Adipocyte (in vitro differentiated cells): ENCODE data around the gene LENG9.

Source experiments
- DNase-seq: peaks from one replicate; pipeline ENCODE4 v3.0.0-alpha.2; 2015; ENCODE audit warnings: low read depth
- H3K27me3 ChIP-seq: replicated peaks from 2 replicates; pipeline ENCODE4 v1.7.0; 2013; ENCODE audit warnings: mild to moderate bottlenecking, low read length, moderate library complexity; ENCODE audit not compliant: control insufficient read depth, insufficient read depth
- H3K36me3 ChIP-seq: 2 replicates; pipeline ENCODE4 v1.7.0; 2013; ENCODE audit warnings: low read length, mild to moderate bottlenecking, moderate library complexity; ENCODE audit not compliant: control insufficient read depth, insufficient read depth, severe bottlenecking
- H3K4me1 ChIP-seq: 2 replicates; pipeline ENCODE4 v1.7.0; 2013; ENCODE audit warnings: mild to moderate bottlenecking, low read length, moderate library complexity; ENCODE audit not compliant: control insufficient read depth, insufficient read depth
- H3K4me3 ChIP-seq: 2 replicates; pipeline ENCODE4 v1.7.0; 2013; ENCODE audit warnings: mild to moderate bottlenecking, low read length, moderate library complexity
- H3K9ac ChIP-seq: 2 replicates; pipeline ENCODE4 v1.7.0; 2013; ENCODE audit warnings: mild to moderate bottlenecking, low read length, moderate library complexity
- H3K9me3 ChIP-seq: 2 replicates; pipeline ENCODE4 v1.7.0; 2013; ENCODE audit warnings: mild to moderate bottlenecking, low read length, moderate library complexity; ENCODE audit not compliant: control insufficient read depth

LENG9 gene

DNA sequence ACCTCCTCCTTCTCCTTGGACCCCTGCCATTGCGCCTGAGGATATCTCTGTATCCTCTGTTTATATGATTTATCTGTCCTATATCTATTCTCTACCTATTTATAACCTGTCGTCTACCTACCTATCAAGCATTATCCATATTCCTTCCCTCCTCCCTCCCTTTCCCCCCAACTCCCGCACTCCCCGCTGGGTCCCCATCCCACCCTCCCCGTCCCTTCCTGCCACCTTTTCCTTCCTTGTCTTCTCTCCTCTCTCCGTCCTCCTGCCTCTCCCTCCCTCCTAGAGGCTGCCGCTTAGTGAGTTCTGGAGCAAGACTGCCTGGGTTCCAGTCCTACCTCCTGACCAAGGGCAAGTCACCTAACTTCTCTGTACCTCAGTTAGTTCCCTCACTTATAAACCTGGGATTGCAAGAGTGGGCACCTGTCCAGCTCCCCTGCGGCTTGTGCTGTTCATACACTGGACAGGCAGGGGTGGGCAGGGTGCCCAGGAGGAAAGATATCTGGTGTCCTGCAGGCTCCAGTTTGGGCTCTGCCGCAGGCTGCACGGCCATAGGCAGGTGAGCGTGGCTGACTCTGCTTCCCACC is 32.2 kb downstream of the LENG9 start:
- Histone ChIP-seq H3K4me3 (no peak overlapping the region), H3K36me3 (no peaks in the 10 kb centered on the region), H3K9me3 (no peaks in the 10 kb centered on the region), H3K4me1 (peaks cover 6% of the 10 kb centered on the region), H3K9ac (no peak overlapping the region), H3K27me3 (peaks cover 26% of the 10 kb centered on the region)
- DNase-seq = no peak

DNA sequence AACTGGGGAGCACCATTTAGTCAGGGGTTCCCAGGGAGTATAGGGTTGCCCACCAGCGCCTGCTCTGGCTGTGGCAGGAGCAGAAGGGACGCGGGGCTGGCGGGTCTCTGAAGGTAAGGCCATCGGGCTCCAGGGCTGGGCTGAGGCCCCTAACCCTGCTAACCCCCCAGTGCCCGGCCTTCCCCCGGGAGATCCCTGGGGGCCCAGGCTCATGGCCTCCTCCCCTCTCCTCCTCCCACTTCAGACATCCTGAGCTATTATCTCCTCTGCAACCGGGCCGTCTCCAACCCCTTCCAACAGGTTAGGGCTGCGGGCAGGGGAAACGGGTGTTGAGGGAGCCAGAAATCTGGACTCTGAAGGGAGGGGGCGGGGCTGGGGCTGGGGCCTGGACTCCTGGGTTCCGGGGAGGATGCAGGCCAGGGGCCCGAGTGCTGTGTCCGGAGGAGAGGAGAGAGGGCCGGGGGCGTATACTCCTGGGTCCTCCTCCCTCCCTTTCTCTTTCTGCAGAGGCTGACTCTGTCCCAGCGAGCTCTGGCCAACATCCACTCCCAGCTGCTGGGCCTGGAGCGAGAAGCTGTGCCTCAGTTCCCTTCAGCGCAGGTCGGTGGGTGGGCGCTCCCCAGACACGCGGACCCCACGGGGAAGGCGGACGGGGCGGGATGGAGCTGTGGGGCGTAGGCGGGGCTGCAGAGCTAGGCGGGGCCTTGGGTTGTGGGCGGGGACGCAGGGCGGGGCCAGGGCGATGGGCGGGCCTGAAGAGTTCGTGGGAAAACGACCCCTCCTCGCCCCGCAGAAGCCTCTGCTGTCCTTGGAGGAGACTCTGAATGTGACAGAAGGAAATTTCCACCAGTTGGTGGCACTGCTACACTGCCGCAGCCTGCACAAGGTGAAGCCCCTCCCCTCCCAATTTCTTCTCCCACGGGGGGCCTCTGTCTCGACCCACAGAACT is 33.0 kb downstream of the LENG9 start:
- peak; percentile 68 for DNase-seq
- peaks cover 32% of the 10 kb centered on the region for H3K27me3 ChIP-seq
- H3K9me3 ChIP-seq = no peaks in the 10 kb centered on the region
- H3K4me1 ChIP-seq = peaks cover 6% of the 10 kb centered on the region
- no peak overlapping the region for H3K4me3 ChIP-seq
- H3K36me3 ChIP-seq = no peaks in the 10 kb centered on the region
- no peak overlapping the region for H3K9ac ChIP-seq

DNA sequence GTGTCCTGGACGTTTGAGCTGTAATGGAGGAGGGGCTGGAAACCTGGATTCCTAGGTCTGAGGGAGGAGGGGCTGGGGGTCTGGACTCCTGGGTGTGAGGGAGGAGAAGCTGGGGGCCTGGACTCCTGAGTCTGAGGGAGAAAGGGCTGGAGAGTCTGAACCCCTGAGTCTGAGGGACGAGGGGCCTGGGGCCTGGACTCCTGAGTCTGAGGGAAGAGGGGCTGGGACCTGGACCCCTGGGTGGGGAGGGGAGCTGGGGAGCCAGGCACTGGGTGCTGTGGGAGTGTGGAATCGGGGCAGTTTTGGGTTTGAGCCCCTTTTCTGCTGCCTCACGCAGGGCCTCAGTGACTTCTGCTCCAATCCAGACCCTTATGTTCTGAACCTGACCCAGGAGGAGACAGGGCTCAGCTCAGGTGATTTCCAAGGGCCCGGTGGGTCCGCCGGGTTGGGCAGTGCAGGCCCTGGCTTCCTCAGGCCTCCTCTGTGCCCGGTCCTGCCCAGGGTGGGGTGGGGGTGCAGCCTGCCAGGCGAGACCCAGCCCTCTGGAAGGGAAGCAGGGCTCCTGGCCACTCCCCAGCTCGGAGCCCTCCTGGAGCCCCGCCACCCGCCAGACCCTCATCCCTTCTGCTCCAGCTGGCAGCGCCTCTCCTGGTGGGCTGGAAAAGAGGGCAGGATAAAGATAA is 33.9 kb downstream of the LENG9 start:
- no peaks in the 10 kb centered on the region for H3K36me3 ChIP-seq
- H3K4me3 ChIP-seq = no peak overlapping the region
- no peaks in the 10 kb centered on the region for H3K9me3 ChIP-seq
- H3K9ac ChIP-seq = no peak overlapping the region
- H3K4me1 ChIP-seq = peaks cover 6% of the 10 kb centered on the region
- DNase-seq = no peak
- H3K27me3 ChIP-seq = peaks cover 32% of the 10 kb centered on the region

DNA sequence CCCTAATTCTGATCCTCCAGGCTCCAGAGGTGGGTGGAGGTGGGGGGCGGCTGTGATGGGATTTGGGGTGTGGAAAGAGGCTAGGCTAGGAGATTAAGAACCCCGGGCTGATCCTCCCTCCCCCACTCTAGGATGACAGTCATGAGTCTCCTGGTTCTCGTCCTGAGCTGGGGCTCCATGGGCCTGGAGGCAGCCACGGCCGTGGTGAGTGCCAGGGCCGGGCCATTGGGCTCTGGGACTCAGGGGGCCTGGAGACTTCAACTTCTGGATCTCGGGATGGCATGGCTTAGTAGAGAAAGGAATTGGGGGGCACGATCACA is 34.4 kb downstream of the LENG9 start:
- no peak for DNase-seq
- H3K4me3 ChIP-seq = no peak overlapping the region
- no peaks in the 10 kb centered on the region for H3K9me3 ChIP-seq
- peaks cover 36% of the 10 kb centered on the region for H3K27me3 ChIP-seq
- H3K9ac ChIP-seq = no peak overlapping the region
- H3K36me3 ChIP-seq = no peaks in the 10 kb centered on the region
- H3K4me1 ChIP-seq = peaks cover 6% of the 10 kb centered on the region

DNA sequence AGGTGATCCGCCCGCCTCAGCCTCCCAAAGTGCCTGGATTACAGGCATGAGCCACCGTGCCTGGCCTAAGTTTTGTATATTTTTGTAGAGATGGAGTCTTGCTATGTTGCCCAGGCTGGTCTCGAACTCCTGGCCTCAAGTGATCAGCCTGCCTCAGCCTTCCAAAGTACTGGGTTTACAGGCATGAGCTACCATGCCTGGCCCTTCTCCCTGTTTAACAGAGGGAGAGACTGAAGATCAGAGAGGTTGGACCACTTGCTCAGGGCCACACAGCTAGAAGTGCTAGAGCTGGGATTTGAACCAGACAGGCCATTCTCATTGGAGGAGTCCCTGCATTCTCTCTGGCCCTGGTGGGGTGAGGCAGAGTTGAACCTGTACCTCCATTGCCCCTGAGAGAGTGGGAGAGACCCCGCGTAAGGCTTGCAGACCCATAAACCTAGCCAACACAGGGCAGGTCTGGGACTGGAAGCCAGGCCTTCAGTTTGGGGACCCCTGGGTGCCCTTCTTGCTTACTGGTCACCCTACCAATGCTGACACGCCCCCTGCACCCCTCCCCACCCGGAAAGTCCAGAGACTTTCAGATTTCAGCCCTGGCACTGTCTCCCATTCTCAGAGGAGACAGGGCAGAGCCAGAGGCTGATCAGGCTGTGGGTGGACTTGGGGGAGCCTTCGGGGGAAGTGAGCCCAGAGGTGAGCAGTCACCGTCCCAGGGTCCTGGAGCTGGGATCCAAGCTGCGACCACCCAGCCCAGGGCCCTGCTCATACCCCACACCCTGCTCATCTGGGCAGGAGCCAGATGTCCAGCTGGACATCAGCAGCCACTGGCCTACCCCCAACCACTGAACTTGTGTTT is 35.0 kb downstream of the LENG9 start:
- H3K36me3 ChIP-seq = no peaks in the 10 kb centered on the region
- no peaks in the 10 kb centered on the region for H3K9me3 ChIP-seq
- H3K4me3 ChIP-seq = no peak overlapping the region
- H3K27me3 ChIP-seq = peaks cover 36% of the 10 kb centered on the region
- no peak overlapping the region for H3K9ac ChIP-seq
- no peak for DNase-seq
- H3K4me1 ChIP-seq = peaks cover 6% of the 10 kb centered on the region

DNA sequence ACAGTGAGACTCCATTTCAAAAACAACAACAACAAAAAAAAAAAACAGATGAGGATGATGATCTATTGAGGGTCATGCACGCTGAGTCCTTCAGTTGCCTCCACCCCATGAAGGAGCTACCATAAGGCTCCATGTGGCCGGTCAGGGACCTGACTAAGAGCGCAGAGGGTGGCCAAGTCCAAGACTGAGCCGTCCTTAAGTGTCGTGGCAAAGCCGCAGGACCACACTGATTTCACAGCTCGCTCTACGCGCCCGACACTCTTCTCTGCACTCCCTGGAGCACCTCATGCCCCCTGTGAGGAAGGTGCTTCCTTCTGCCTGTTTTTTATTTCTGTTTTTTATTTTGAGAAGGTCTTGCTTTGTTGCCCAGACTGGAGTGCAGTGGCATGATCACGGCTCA is 36.0 kb downstream of the LENG9 start:
- Histone ChIP-seq H3K36me3 (no peaks in the 10 kb centered on the region), H3K4me3 (no peak overlapping the region), H3K9ac (no peak overlapping the region), H3K27me3 (peaks cover 36% of the 10 kb centered on the region), H3K4me1 (peaks cover 6% of the 10 kb centered on the region), H3K9me3 (no peaks in the 10 kb centered on the region)
- DNase-seq = no peak

DNA sequence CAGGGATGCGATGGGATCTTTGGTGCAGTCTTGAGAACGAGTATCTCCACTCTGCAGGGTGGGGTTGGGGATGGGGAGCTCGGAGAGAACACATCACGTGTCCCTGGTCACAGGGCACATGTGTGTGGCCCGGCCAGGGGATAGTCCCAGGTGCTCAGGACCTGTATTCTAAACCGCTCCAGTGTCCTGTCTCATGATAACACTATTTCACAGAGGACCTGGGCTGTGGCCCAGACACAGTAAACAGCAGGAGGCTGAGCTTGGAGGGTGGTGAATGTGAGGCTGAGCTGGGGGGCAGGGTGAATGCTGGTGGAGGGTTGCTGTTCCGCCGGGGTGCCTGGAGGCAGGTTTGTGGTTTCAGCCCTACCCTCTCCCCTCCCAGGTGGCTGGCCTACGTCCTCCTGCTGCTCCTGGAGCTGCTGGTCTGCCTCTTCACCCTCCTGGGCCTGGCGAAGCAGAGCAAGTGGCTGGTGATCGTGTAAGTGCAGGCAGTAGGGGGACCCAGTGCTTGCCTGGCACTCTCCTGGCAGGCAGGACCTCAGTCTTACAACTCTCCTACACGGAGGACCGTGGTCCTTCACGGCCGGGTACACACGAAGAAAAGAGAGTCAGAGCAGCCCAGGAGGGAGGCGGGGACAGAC is 37.2 kb downstream of the LENG9 start:
- Histone ChIP-seq H3K36me3 (no peaks in the 10 kb centered on the region), H3K27me3 (peaks cover 40% of the 10 kb centered on the region), H3K9me3 (no peaks in the 10 kb centered on the region), H3K4me1 (peaks cover 3% of the 10 kb centered on the region), H3K9ac (no peak overlapping the region), H3K4me3 (no peak overlapping the region)
- no peak for DNase-seq

DNA sequence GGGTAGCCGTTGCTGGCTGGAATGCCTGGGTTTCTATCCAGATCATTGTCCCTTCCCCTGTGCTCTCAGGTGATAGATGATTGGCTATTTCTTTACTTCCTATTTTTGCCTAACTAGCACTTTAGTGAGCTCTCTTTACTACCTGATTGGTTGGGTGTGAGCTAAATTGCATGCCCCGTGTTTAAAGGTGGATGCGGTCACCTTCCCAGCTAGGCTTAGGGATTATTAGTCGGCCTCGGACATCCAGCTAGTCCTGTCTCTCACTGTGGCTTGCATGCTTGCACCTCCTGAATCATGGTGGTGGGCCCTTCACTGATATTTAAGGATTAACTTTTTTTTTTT is 38.2 kb downstream of the LENG9 start:
- no peaks in the 10 kb centered on the region for H3K9me3 ChIP-seq
- H3K9ac ChIP-seq = no peak overlapping the region
- peaks cover 42% of the 10 kb centered on the region for H3K27me3 ChIP-seq
- no peaks in the 10 kb centered on the region for H3K36me3 ChIP-seq
- no peak overlapping the region for H3K4me3 ChIP-seq
- DNase-seq = no peak
- H3K4me1 ChIP-seq = no peaks in the 10 kb centered on the region

DNA sequence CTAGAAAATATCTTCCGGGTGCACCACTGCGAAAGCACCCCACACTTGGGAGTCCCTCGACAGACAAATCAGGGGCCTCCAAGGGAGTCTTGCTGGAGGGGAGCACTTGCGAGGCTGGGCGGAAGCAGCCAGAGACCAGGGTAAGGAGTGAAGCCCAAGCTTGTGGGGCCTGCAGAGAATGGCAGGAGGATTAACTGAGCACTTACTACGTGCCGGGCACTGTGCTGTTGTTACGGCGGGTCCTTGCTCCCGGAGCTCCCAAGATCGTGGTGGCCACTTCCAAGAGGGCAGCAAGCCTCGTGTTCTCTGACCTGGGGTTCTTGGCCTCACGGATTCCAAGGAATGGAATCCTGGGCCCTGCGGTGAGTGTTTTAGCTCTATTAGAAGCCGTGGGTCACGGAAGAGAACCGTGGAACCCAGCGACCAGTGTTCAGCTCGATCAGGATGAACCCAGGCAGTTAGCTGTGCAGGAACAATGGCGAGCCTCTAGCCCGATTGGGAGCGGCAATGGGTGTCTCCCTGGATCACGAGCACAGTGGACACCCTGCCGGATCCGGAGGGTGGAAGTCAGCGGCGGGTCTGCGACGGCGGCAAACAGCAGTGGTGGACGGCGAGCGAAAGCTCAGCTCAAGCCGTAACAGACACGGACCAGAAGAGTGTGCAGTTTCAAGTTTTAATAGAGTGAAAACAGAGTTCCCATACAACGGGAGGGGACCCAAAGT is 38.8 kb downstream of the LENG9 start:
- DNase-seq = no peak
- Histone ChIP-seq H3K4me1 (no peaks in the 10 kb centered on the region), H3K27me3 (peaks cover 40% of the 10 kb centered on the region), H3K9me3 (no peaks in the 10 kb centered on the region), H3K9ac (no peak overlapping the region), H3K36me3 (no peaks in the 10 kb centered on the region), H3K4me3 (no peak overlapping the region)

DNA sequence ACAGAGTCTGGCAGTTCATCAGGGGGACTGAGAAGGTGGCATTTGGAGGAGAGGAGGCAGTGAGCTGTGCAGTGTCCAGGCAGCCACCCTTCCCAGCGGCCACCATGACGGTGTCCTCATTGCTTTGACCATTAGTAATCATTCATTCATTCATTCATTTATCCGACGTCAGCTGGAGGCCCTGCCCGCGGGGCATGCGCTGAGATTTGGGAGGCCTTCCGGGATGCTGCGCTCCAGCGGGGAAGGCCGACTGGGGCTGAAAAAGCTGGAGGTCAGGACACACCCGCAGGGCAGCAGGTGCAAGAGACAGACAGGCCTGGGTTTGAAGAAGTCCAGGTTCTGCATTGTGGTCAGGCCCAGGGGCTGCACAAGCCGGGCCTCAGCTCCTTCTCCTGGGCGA is 39.4 kb downstream of the LENG9 start:
- DNase-seq = no peak
- no peak overlapping the region for H3K9ac ChIP-seq
- H3K9me3 ChIP-seq = no peaks in the 10 kb centered on the region
- H3K4me1 ChIP-seq = no peaks in the 10 kb centered on the region
- peaks cover 44% of the 10 kb centered on the region for H3K27me3 ChIP-seq
- H3K36me3 ChIP-seq = no peaks in the 10 kb centered on the region
- H3K4me3 ChIP-seq = no peak overlapping the region
